Fibroblast of lung (primary cell): ENCODE results near the gene PAK2.
"Not testable (repeated sequence)": the region's sequence is repeated elsewhere in the genome, so short reads cannot be mapped to it uniquely, and the experiment has no call there.

ENCODE experiments used
- EZH2 ChIP-seq: IDR thresholded peaks from 2 replicates; pipeline ENCODE4 v1.5.1; 2012; ENCODE audit warnings: low read length, control low read depth, mild to moderate bottlenecking; ENCODE audit errors: missing control alignments
- TF ChIP-seq, protein P1 (sequence below), 2 donors: IDR thresholded peaks in 1 of 2; conservative IDR thresholded peaks in 1 of 2; 1 replicate in 1 of 2; 2 replicates in 1 of 2; pipeline ENCODE4 v1.5.1; 2011 to 2012; ENCODE audit warnings: low read length in 2 of 2, control low read depth in 1 of 2, inconsistent platforms in 1 of 2, low read depth in 1 of 2, mild to moderate bottlenecking in 1 of 2

DNA sequence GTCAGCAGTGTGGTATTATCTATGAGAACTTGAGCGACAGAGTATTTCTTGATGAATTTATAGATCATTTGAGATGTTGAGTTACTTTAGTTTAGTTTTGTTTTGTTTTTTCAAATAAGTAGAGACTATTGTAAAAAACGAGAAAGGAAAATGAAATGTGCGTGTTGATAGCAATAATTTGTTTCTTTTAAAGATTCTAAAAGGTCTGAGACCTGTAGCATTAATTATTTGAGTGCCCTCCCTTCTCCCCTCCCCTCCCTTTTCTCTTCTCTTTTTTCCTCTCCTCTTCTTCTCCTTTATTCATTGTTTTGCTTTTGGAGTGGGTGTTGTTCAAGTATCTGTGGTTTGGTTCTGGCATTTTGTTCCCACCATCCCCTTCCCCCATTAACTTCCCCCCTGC, 90.0 kb downstream of the PAK2 start:
- TF ChIP-seq EZH2: not testable (repeated sequence)
- TF ChIP-seq, protein P1, sequence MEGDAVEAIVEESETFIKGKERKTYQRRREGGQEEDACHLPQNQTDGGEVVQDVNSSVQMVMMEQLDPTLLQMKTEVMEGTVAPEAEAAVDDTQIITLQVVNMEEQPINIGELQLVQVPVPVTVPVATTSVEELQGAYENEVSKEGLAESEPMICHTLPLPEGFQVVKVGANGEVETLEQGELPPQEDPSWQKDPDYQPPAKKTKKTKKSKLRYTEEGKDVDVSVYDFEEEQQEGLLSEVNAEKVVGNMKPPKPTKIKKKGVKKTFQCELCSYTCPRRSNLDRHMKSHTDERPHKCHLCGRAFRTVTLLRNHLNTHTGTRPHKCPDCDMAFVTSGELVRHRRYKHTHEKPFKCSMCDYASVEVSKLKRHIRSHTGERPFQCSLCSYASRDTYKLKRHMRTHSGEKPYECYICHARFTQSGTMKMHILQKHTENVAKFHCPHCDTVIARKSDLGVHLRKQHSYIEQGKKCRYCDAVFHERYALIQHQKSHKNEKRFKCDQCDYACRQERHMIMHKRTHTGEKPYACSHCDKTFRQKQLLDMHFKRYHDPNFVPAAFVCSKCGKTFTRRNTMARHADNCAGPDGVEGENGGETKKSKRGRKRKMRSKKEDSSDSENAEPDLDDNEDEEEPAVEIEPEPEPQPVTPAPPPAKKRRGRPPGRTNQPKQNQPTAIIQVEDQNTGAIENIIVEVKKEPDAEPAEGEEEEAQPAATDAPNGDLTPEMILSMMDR (conservative IDR thresholded peaks at IDR 0.05 in 1 of 2, IDR thresholded peaks at IDR 0.05 in 1 of 2; ENCODE audit: low read depth in 1 of 2, low read length in 2 of 2): not testable (repeated sequence)
